HepG2 (cell line): ENCODE data around the gene RERE. TPM values are rescaled to one million over a fixed set of nuclear protein-coding genes. Genes with fewer than 3 reads are reported as not detected.
A peak's percentile ranks its signal among the peaks of the same experiment; 100 is the strongest.

Experiments
- HHEX ChIP-seq: IDR thresholded peaks from 2 replicates; pipeline ENCODE4 v1.6.1; 2016; ENCODE audit warnings: control low read depth
- HNRNPL ChIP-seq: fragments of 200-400 bp; formaldehyde crosslinking; IDR thresholded peaks from 2 replicates; pipeline ENCODE4 v1.6.1; 2017; ENCODE audit warnings: mild to moderate bottlenecking, low read depth, low read length
- MYNN ChIP-seq: sonication (generic); formaldehyde crosslinking; IDR thresholded peaks from 2 replicates; pipeline ENCODE4 v1.4.0; 2020; ENCODE audit warnings: mild to moderate bottlenecking, low read depth, missing genetic modification reagents
- NFRKB ChIP-seq: fragments of 450-650 bp; IDR thresholded peaks from 2 replicates; pipeline ENCODE4 v1.6.1; 2017
- NRL ChIP-seq: sonication (generic); formaldehyde crosslinking; IDR thresholded peaks from 2 replicates; pipeline ENCODE4 v1.5.0; 2020; ENCODE audit warnings: missing genetic modification reagents, mild to moderate bottlenecking, moderate library complexity, borderline replicate concordance
- PITX1 ChIP-seq: sonication (generic); formaldehyde crosslinking; IDR thresholded peaks from 2 replicates; pipeline ENCODE4 v1.5.1; 2020; ENCODE audit warnings: mild to moderate bottlenecking, missing genetic modification reagents
- POLR2A ChIP-seq, 2 experiments: IDR thresholded peaks; 2 replicates each; pipeline ENCODE4 v1.6.1; 2011; ENCODE audit warnings: low read depth in 2 of 2, low read length in 2 of 2, mild to moderate bottlenecking in 1 of 2, moderate library complexity in 1 of 2; ENCODE audit not compliant: insufficient read depth in 1 of 2
- RBFOX2 ChIP-seq: fragments of 200-400 bp; formaldehyde crosslinking; IDR thresholded peaks from 2 replicates; pipeline ENCODE4 v1.6.1; 2017; ENCODE audit warnings: low read depth, mild to moderate bottlenecking, low read length
- ZNF253 ChIP-seq: sonication (generic); formaldehyde crosslinking; IDR thresholded peaks from 2 replicates; pipeline ENCODE4 v1.8.0; 2022; ENCODE audit warnings: mild to moderate bottlenecking, missing genetic modification reagents, borderline replicate concordance
- ZNF768 ChIP-seq: sonication (generic); formaldehyde crosslinking; IDR thresholded peaks from 2 replicates; pipeline ENCODE4 v1.4.0; 2020; ENCODE audit warnings: missing genetic modification reagents
- polyA plus RNA-seq, 8 experiments: library from polyadenylated mRNA; depleted of rRNA in 3 of 8; stranded (reverse) in 7 of 8; unstranded in 1 of 8; fragments of >200 nt; fragmentation: Illumina TruSeq in 4 of 8; extraction: Trizol in 4 of 8; gene quantifications; 2 replicates each; pipeline versions ENCODE4 v1.2.1 to v1.2.3, GENCODE V29; 2011 to 2016; ENCODE audit warnings: low read depth in 4 of 8, missing spikeins in 1 of 8, mixed read lengths in 1 of 8; ENCODE audit not compliant: insufficient read depth in 1 of 8
- total RNA-seq, 5 experiments: library from RNA; depleted of rRNA; stranded (reverse); fragments of >200 nt; fragmentation: Illumina TruSeq; extraction: Trizol; gene quantifications; 2 replicates each; pipeline ENCODE4 v1.2.3, GENCODE V29; 2016; ENCODE audit warnings: low read depth in 1 of 5
- TF ChIP-seq, protein P1 (sequence below): sonication (generic); formaldehyde crosslinking; IDR thresholded peaks from 2 replicates; pipeline ENCODE4 v1.9.0; 2021; ENCODE audit warnings: missing genetic modification reagents, borderline replicate concordance
- TF ChIP-seq, protein P2 (sequence below): IDR thresholded peaks from 2 replicates; pipeline ENCODE4 v1.6.1; 2016; ENCODE audit warnings: missing biosample characterization, missing genetic modification reagents, low read depth
- TF ChIP-seq, protein P3 (sequence below): sonication (generic); formaldehyde crosslinking; IDR thresholded peaks from 2 replicates; pipeline ENCODE4 v1.5.0; 2020; ENCODE audit warnings: mild to moderate bottlenecking, missing genetic modification reagents
- TF ChIP-seq, protein P4 (sequence below): sonication (generic); formaldehyde crosslinking; IDR thresholded peaks from 2 replicates; pipeline ENCODE4 v1.5.0; 2020; ENCODE audit warnings: mild to moderate bottlenecking, missing genetic modification reagents

Gene RERE
- total and polyA plus RNA-seq, 2 of the 13 experiments (the other 11 are each of a cell fraction or from before 2014, with no cell fraction given), result 18.3 to 21.9 TPM

DNA sequence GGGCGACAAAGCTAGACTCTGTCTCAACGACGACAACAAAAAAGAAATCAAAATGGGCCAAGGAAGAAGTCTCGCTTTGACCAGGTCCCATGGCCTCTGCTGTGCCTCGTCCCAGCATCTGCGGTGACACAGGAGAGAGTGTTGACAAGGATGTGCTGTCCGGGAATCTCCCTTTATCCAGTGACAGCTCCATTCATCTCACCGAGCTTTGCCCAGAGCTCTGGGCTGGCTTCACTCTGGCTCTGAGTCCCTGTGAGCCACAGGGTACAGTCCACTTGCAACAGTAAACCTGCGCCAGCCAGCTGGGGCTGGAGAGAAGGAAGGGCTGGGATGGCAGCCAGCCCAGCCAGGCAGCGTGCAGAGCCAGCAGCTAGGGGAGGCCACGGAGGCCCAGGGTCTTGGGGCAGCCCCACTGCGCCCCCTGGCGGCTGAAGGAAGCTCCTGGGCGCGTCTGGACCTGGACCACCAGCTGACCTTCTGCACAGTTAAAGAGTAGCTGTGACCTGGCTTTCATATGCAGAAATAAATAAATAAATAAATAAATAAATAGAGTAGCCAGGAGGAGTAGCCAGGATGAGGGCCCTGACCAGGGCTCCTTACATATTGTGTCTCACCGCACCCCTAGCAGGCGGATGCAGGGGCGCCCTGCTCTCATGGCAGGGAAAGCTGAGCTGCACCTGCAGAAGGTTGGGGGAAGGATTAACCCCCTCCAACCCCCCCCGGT, 31.4 kb upstream of the RERE start (continued):
- TF ChIP-seq, protein P1, sequence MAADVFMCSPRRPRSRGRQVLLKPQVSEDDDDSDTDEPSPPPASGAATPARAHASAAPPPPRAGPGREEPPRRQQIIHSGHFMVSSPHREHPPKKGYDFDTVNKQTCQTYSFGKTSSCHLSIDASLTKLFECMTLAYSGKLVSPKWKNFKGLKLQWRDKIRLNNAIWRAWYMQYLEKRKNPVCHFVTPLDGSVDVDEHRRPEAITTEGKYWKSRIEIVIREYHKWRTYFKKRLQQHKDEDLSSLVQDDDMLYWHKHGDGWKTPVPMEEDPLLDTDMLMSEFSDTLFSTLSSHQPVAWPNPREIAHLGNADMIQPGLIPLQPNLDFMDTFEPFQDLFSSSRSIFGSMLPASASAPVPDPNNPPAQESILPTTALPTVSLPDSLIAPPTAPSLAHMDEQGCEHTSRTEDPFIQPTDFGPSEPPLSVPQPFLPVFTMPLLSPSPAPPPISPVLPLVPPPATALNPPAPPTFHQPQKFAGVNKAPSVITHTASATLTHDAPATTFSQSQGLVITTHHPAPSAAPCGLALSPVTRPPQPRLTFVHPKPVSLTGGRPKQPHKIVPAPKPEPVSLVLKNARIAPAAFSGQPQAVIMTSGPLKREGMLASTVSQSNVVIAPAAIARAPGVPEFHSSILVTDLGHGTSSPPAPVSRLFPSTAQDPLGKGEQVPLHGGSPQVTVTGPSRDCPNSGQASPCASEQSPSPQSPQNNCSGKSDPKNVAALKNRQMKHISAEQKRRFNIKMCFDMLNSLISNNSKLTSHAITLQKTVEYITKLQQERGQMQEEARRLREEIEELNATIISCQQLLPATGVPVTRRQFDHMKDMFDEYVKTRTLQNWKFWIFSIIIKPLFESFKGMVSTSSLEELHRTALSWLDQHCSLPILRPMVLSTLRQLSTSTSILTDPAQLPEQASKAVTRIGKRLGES, result no peak
- TF ChIP-seq, protein P2, sequence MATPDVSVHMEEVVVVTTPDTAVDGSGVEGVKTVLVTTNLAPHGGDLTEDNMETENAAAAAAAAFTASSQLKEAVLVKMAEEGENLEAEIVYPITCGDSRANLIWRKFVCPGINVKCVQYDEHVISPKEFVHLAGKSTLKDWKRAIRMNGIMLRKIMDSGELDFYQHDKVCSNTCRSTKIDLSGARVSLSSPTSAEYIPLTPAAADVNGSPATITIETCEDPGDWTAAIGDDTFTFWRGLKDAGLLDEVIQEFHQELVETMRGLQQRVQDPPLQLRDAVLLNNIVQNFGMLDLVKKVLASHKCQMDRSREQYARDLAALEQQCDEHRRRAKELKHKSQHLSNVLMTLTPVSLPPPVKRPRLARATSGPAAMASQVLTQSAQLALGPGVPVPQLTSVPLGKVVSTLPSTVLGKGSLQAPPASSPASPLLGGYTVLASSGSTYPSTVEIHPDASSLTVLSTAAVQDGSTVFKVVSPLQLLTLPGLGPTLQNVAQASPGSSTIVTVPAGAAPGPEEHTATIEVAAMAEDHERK (CRISPR knock-in tag), result no peak
- TF ChIP-seq MYNN (CRISPR knock-in tag) (0 out of 2 replicates have a peak, but pooled peaks have one; percentile 47), NFRKB (no peak), NRL (CRISPR knock-in tag) (no peak), HHEX (CRISPR knock-in tag) (no peak), POLR2A (IDR thresholded peaks at IDR 0.05; ENCODE audit: insufficient read depth in 1 of 2, low read depth in 2 of 2, low read length in 2 of 2) (0 out of 4 replicates have a peak, but pooled peaks of 1 of the 2 experiments have one; percentile 16), PITX1 (CRISPR knock-in tag) (peak; percentile 60), HNRNPL (peak; percentile 91), ZNF768 (peak; percentile 80; the same call in 1 of the 2 replicates), RBFOX2 (no peak), ZNF253 (no peak)
- TF ChIP-seq, protein P3, sequence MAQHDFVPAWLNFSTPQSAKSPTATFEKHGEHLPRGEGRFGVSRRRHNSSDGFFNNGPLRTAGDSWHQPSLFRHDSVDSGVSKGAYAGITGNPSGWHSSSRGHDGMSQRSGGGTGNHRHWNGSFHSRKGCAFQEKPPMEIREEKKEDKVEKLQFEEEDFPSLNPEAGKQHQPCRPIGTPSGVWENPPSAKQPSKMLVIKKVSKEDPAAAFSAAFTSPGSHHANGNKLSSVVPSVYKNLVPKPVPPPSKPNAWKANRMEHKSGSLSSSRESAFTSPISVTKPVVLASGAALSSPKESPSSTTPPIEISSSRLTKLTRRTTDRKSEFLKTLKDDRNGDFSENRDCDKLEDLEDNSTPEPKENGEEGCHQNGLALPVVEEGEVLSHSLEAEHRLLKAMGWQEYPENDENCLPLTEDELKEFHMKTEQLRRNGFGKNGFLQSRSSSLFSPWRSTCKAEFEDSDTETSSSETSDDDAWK (CRISPR knock-in tag), result no peak
- TF ChIP-seq, protein P4, sequence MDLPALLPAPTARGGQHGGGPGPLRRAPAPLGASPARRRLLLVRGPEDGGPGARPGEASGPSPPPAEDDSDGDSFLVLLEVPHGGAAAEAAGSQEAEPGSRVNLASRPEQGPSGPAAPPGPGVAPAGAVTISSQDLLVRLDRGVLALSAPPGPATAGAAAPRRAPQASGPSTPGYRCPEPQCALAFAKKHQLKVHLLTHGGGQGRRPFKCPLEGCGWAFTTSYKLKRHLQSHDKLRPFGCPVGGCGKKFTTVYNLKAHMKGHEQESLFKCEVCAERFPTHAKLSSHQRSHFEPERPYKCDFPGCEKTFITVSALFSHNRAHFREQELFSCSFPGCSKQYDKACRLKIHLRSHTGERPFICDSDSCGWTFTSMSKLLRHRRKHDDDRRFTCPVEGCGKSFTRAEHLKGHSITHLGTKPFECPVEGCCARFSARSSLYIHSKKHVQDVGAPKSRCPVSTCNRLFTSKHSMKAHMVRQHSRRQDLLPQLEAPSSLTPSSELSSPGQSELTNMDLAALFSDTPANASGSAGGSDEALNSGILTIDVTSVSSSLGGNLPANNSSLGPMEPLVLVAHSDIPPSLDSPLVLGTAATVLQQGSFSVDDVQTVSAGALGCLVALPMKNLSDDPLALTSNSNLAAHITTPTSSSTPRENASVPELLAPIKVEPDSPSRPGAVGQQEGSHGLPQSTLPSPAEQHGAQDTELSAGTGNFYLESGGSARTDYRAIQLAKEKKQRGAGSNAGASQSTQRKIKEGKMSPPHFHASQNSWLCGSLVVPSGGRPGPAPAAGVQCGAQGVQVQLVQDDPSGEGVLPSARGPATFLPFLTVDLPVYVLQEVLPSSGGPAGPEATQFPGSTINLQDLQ (CRISPR knock-in tag), result no peak
